Neural progenitor cell (in vitro differentiated cells): Measurements from ENCODE around the gene CHST6. TPM values are rescaled to one million over a fixed set of nuclear protein-coding genes. Genes with fewer than 3 reads are reported as not detected.
A peak's percentile ranks its signal among the peaks of the same experiment; 100 is the strongest.

Source experiments
- DNase-seq: peaks from one replicate; pipeline ENCODE4 v3.0.0-alpha.2; 2016; ENCODE audit warnings: low spot score
- H2AFZ ChIP-seq: fragments of 200-600 bp; sonication (generic); replicated peaks from 2 replicates; pipeline ENCODE4 v1.6.1; 2016; ENCODE audit warnings: antibody characterized with exemption
- H3F3A ChIP-seq: fragments of 200-600 bp; sonication (generic); 2 replicates; pipeline ENCODE4 v1.6.1; 2016; ENCODE audit warnings: antibody characterized with exemption, low read depth
- H3K27ac ChIP-seq: fragments of 200-600 bp; sonication (generic); 2 replicates; pipeline ENCODE4 v1.5.1; 2016; ENCODE audit warnings: mild to moderate bottlenecking
- H3K27me3 ChIP-seq: fragments of 200-600 bp; sonication (generic); 2 replicates; pipeline ENCODE4 v1.6.1; 2016; ENCODE audit warnings: mild to moderate bottlenecking, moderate library complexity
- H3K36me3 ChIP-seq: fragments of 200-600 bp; sonication (generic); 2 replicates; pipeline ENCODE4 v1.5.1; 2016
- H3K4me1 ChIP-seq: fragments of 200-600 bp; sonication (generic); 2 replicates; pipeline ENCODE4 v1.6.1; 2016; ENCODE audit warnings: mixed run types
- H3K4me2 ChIP-seq: fragments of 200-600 bp; sonication (generic); 2 replicates; pipeline ENCODE4 v1.6.1; 2016
- H3K4me3 ChIP-seq: fragments of 200-600 bp; sonication (generic); 2 replicates; pipeline ENCODE4 v1.5.1; 2016
- H3K79me2 ChIP-seq: fragments of 200-600 bp; sonication (generic); 2 replicates; pipeline ENCODE4 v1.6.1; 2016; ENCODE audit warnings: low read depth
- H3K9ac ChIP-seq: fragments of 200-600 bp; sonication (generic); 2 replicates; pipeline ENCODE4 v1.6.1; 2016
- H3K9me3 ChIP-seq: fragments of 200-600 bp; sonication (generic); 2 replicates; pipeline ENCODE4 v1.5.1; 2016; ENCODE audit warnings: low read depth
- H4K20me1 ChIP-seq: fragments of 200-600 bp; sonication (generic); 2 replicates; pipeline ENCODE4 v1.6.1; 2016; ENCODE audit warnings: low read depth
- H3K27ac Mint-ChIP-seq: 3 replicates; pipeline ENCODE4 v1.8.0; 2021; ENCODE audit warnings: mixed read lengths
- H3K27me3 Mint-ChIP-seq: 2 replicates; pipeline ENCODE4 v1.8.0; 2022; ENCODE audit warnings: low read depth, mild to moderate bottlenecking, inconsistent platforms, moderate library complexity, mixed read lengths; ENCODE audit not compliant: insufficient read depth
- H3K36me3 Mint-ChIP-seq: 3 replicates; pipeline ENCODE4 v1.8.0; 2021; ENCODE audit warnings: mixed read lengths
- H3K4me1 Mint-ChIP-seq: 3 replicates; pipeline ENCODE4 v1.8.0; 2021; ENCODE audit warnings: mixed read lengths
- H3K4me3 Mint-ChIP-seq: 3 replicates; pipeline ENCODE4 v1.8.0; 2021; ENCODE audit warnings: mild to moderate bottlenecking, moderate library complexity, mixed read lengths
- H3K9me3 Mint-ChIP-seq: 3 replicates; pipeline ENCODE4 v1.8.0; 2020; ENCODE audit warnings: mixed read lengths
- EZH2 ChIP-seq: fragments of 200-600 bp; sonication (generic); IDR thresholded peaks from 2 replicates; pipeline ENCODE4 v1.6.1; 2017; ENCODE audit warnings: antibody characterized with exemption, mild to moderate bottlenecking, moderate library complexity
- EZH2phosphoT487 ChIP-seq: fragments of 200-600 bp; sonication (generic); IDR thresholded peaks from 2 replicates; pipeline ENCODE4 v1.6.1; 2017; ENCODE audit warnings: antibody characterized with exemption
- total RNA-seq: library from RNA; depleted of rRNA; stranded (reverse); fragments of >200 nt; gene quantifications from 2 replicates; pipeline ENCODE4 v1.2.3, GENCODE V29; 2015; ENCODE audit warnings: low replicate concordance
- TF ChIP-seq, protein P1 (sequence below): fragments of 200-600 bp; sonication (generic); IDR thresholded peaks from 2 replicates; pipeline ENCODE4 v1.5.1; 2017; ENCODE audit warnings: antibody characterized with exemption, mild to moderate bottlenecking

The CHST6 gene
- total RNA-seq, 1 donor from 2014 or later: 6.2 TPM

DNA sequence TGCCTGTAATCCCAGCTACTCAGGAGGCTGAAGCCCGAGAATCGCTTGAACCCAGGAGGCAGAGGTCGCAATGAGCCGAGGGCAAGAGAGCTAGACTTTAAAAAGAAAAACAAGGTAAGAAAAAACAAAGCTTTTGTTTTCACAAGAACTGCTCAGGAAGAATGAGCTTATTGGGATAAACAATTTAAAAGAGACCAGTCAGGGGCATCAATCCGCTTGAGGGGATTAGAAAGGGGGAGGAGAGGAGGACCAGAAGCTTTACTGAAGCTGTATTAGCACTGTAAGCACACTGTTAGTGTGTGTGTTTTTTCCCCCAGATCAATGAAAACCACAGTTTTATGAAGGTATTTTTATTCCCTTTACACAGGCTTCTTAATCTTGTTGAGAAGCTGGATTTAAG lies 39.6 kb downstream of the CHST6 start:
- H3K4me1 ChIP-seq: peaks cover 62% of the 10 kb centered on the region
- Mint-ChIP-seq H3K27ac (no peak overlapping the region), H3K27me3 (peaks cover 2% of the 10 kb centered on the region), H3K9me3 (no peaks in the 10 kb centered on the region), H3K36me3 (peaks cover 29% of the 10 kb centered on the region), H3K4me1 (peaks cover 59% of the 10 kb centered on the region), H3K4me3 (peak overlapping the region; percentile 24)
- peak overlapping the region; percentile 79 for H3K27ac ChIP-seq
- peak overlapping the region; percentile 67 for H3K4me2 ChIP-seq
- peaks cover 97% of the 10 kb centered on the region for H3K79me2 ChIP-seq
- H3K9me3 ChIP-seq: no peaks in the 10 kb centered on the region
- H3K9ac ChIP-seq: no peak overlapping the region
- H3K4me3 ChIP-seq: peak overlapping the region; percentile 17
- no peak overlapping the region for H2AFZ ChIP-seq
- no peaks in the 10 kb centered on the region for H3K36me3 ChIP-seq
- H3F3A ChIP-seq: peaks cover 31% of the 10 kb centered on the region
- TF ChIP-seq EZH2: no peak
- TF ChIP-seq EZH2phosphoT487: no peak
- TF ChIP-seq, protein P1, sequence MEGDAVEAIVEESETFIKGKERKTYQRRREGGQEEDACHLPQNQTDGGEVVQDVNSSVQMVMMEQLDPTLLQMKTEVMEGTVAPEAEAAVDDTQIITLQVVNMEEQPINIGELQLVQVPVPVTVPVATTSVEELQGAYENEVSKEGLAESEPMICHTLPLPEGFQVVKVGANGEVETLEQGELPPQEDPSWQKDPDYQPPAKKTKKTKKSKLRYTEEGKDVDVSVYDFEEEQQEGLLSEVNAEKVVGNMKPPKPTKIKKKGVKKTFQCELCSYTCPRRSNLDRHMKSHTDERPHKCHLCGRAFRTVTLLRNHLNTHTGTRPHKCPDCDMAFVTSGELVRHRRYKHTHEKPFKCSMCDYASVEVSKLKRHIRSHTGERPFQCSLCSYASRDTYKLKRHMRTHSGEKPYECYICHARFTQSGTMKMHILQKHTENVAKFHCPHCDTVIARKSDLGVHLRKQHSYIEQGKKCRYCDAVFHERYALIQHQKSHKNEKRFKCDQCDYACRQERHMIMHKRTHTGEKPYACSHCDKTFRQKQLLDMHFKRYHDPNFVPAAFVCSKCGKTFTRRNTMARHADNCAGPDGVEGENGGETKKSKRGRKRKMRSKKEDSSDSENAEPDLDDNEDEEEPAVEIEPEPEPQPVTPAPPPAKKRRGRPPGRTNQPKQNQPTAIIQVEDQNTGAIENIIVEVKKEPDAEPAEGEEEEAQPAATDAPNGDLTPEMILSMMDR: no peak
- peaks cover 84% of the 10 kb centered on the region for H4K20me1 ChIP-seq
- no peaks in the 10 kb centered on the region for H3K27me3 ChIP-seq
- DNase-seq: peak; percentile 78

DNA sequence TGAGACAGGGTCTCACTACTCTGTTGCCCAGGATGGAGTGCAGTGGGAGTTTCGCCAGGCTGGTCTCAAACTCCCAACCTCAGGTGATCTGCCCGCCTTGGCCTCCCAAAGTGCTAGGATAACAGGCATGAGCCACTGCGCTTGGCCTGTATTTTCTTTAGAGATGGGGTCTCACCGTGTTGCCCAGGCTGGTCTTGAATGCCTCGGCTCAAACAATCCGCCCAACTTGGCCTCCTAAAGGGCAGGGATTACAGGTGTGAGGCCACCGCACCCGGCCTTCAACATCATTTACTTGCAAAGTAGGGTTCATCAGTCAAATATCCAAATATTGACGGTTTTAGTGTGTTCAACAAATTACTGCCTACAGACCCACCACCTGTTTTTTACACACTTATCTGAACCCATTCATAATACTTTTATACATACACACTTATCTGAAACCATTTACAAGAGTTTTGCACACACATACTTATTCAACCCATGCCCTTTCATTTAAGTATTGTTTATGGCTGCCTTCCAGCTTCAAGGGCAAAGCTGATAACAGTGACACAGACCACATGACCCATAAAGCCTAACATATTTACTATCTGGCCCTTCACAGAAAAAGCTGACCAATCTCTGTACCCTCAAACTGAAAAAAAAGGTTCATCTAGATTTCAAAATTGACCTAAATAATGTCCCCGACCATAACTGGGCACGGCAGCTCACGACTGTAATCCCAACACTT lies 42.6 kb downstream of the CHST6 start:
- peaks cover 26% of the 10 kb centered on the region for H3K36me3 Mint-ChIP-seq
- Histone ChIP-seq H2AFZ (no peak overlapping the region), H3K9me3 (no peaks in the 10 kb centered on the region), H4K20me1 (peaks cover 55% of the 10 kb centered on the region), H3K4me3 (no peak overlapping the region), H3K4me1 (peaks cover 43% of the 10 kb centered on the region), H3K9ac (no peak overlapping the region), H3K79me2 (peaks cover 69% of the 10 kb centered on the region), H3K4me2 (no peak overlapping the region), H3F3A (peaks cover 33% of the 10 kb centered on the region), H3K27me3 (no peaks in the 10 kb centered on the region), H3K27ac (no peak overlapping the region), H3K36me3 (peaks cover 2% of the 10 kb centered on the region)
- TF ChIP-seq, protein P1: no peak
- TF ChIP-seq EZH2phosphoT487 (no peak), EZH2 (no peak)
- H3K27ac Mint-ChIP-seq: peak overlapping the region; percentile 66
- no peak for DNase-seq
- H3K4me3 Mint-ChIP-seq: no peak overlapping the region
- H3K9me3 Mint-ChIP-seq: no peaks in the 10 kb centered on the region
- peaks cover 41% of the 10 kb centered on the region for H3K4me1 Mint-ChIP-seq
- H3K27me3 Mint-ChIP-seq: peaks cover 2% of the 10 kb centered on the region

DNA sequence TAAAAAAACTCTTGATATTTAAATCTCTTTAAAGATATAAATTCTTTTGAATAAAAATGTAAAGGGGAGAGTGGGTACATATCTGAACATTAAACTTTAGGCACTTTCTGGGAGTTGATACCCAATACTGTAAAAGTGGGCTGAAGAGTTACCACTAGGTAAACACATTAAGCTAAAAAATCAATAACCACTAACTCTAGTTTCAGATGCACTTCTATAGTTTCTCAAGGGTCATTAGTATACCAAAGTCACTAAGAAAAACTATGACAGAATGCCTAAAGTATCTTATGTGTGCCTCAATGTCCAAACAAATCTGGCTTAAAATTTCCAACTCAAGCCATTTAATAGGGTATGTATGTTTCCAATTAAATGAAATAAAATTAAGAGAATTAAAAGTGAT lies 48.8 kb downstream of the CHST6 start:
- H4K20me1 ChIP-seq: peaks cover 3% of the 10 kb centered on the region
- peaks cover 10% of the 10 kb centered on the region for H3K79me2 ChIP-seq
- DNase-seq: no peak
- H3K9me3 Mint-ChIP-seq: peaks cover 4% of the 10 kb centered on the region
- H3K4me3 ChIP-seq: no peak overlapping the region
- no peak overlapping the region for H3K9ac ChIP-seq
- H3K4me1 Mint-ChIP-seq: no peaks in the 10 kb centered on the region
- no peak overlapping the region for H3K4me2 ChIP-seq
- no peak overlapping the region for H2AFZ ChIP-seq
- H3K4me1 ChIP-seq: no peaks in the 10 kb centered on the region
- no peak overlapping the region for H3K27ac Mint-ChIP-seq
- H3K27me3 ChIP-seq: no peaks in the 10 kb centered on the region
- H3K4me3 Mint-ChIP-seq: no peak overlapping the region
- no peak for TF ChIP-seq EZH2
- TF ChIP-seq EZH2phosphoT487: no peak
- TF ChIP-seq, protein P1: no peak
- no peaks in the 10 kb centered on the region for H3K9me3 ChIP-seq
- H3K36me3 ChIP-seq: peaks cover 2% of the 10 kb centered on the region
- no peak overlapping the region for H3K27ac ChIP-seq
- H3K27me3 Mint-ChIP-seq: peaks cover 2% of the 10 kb centered on the region
- peaks cover 15% of the 10 kb centered on the region for H3F3A ChIP-seq
- H3K36me3 Mint-ChIP-seq: peaks cover 21% of the 10 kb centered on the region
